ENCODE measurements around the gene GORASP1.

The GORASP1 gene

GRCh38 chr3:39109086-39109485, 1.7 kb upstream of the GORASP1 start:
- Histone ChIP-seq H3K27ac (no peak overlapping the region), H3K36me3 (no peaks in the 10 kb centered on the region; the same call in 1 of the 2 replicates), H3K27me3 (ENCODE audit: insufficient read depth, low read depth, severe bottlenecking) (no peaks in the 10 kb centered on the region), H3K9me3 (ENCODE audit: severe bottlenecking) (no peaks in the 10 kb centered on the region), H3K4me3 (ENCODE audit: low read depth, low read length) (no peak overlapping the region)
- DNase-seq = no peak
- TF ChIP-seq CTCF (IDR thresholded peaks at IDR 0.05; ENCODE audit: low read depth, low read length) = no peak

- H3K9me3 ChIP-seq (ENCODE audit: severe bottlenecking) = no peaks in the 10 kb centered on the region
- H3K27me3 ChIP-seq (ENCODE audit: insufficient read depth, low read depth, severe bottlenecking) = no peaks in the 10 kb centered on the region
- TF ChIP-seq CTCF (IDR thresholded peaks at IDR 0.05; ENCODE audit: low read depth, low read length) = no peak
- H3K36me3 ChIP-seq = no peaks in the 10 kb centered on the region; the same call in 1 of the 2 replicates
- DNase-seq = no peak
- peak overlapping the region; percentile 92 for H3K4me3 ChIP-seq (ENCODE audit: low read depth, low read length)
- no peak overlapping the region; the same call in 1 of the 2 replicates for H3K27ac ChIP-seq
Measured at GRCh38 chr3:39108200-39108710, 828 bp upstream of the GORASP1 start.

GRCh38 chr3:39106851-39107387, 508 bp downstream of the GORASP1 start:
- peak; percentile 37 for DNase-seq
- peak overlapping the region; percentile 69 for H3K27ac ChIP-seq

GRCh38 chr3:39106281-39106811, 1.1 kb downstream of the GORASP1 start:
- no peak for DNase-seq
- no peaks in the 10 kb centered on the region; the same call in 1 of the 2 replicates for H3K36me3 ChIP-seq
- no peaks in the 10 kb centered on the region for H3K9me3 ChIP-seq (ENCODE audit: severe bottlenecking)
- no peak for TF ChIP-seq CTCF (IDR thresholded peaks at IDR 0.05; ENCODE audit: low read depth, low read length)
- H3K27ac ChIP-seq = no peak overlapping the region
- no peaks in the 10 kb centered on the region for H3K27me3 ChIP-seq (ENCODE audit: insufficient read depth, low read depth, severe bottlenecking)
- peak overlapping the region; percentile 92 for H3K4me3 ChIP-seq (ENCODE audit: low read depth, low read length)

More at GRCh38 chr3:39106851-39107387, 508 bp downstream of the GORASP1 start:
- Histone ChIP-seq H3K9me3 (ENCODE audit: severe bottlenecking) (no peaks in the 10 kb centered on the region), H3K4me3 (ENCODE audit: low read depth, low read length) (peak overlapping the region; percentile 92), H3K27me3 (ENCODE audit: insufficient read depth, low read depth, severe bottlenecking) (no peaks in the 10 kb centered on the region), H3K36me3 (no peaks in the 10 kb centered on the region; the same call in 1 of the 2 replicates)
- no peak for TF ChIP-seq CTCF (IDR thresholded peaks at IDR 0.05; ENCODE audit: low read depth, low read length)

GRCh38 chr3:39105687-39106063, 1.8 kb downstream of the GORASP1 start:
- Histone ChIP-seq H3K9me3 (ENCODE audit: severe bottlenecking) (no peaks in the 10 kb centered on the region), H3K4me3 (ENCODE audit: low read depth, low read length) (no peak overlapping the region), H3K27ac (no peak overlapping the region), H3K36me3 (peaks cover 5% of the 10 kb centered on the region; the same call in 1 of the 2 replicates), H3K27me3 (ENCODE audit: insufficient read depth, low read depth, severe bottlenecking) (no peaks in the 10 kb centered on the region)
- no peak for TF ChIP-seq CTCF (IDR thresholded peaks at IDR 0.05; ENCODE audit: low read depth, low read length)
- no peak for DNase-seq
